Pancreas (tissue), 10 donors: ENCODE data around the gene PDZD2. TPM values are rescaled to one million over a fixed set of nuclear protein-coding genes. Genes with fewer than 3 reads are reported as not detected.
A peak's percentile ranks its signal among the peaks of the same experiment; 100 is the strongest.

Source experiments
- ATAC-seq, 4 donors: fragments of 200-7000 bp; cut with Tn5 transposase; one replicate each; pipeline versions ENCODE4 v1.8.0 to v1.9.1; 2020; ENCODE audit warnings: mild to moderate bottlenecking in 4 of 4, moderate library complexity in 4 of 4
- DNase-seq, 6 donors: peaks; one replicate each; pipeline ENCODE4 v3.0.0-alpha.2; 2020
- FAIRE-seq: peaks from 2 replicates; lab custom pipeline; 2012; peaks lifted over from hg19 to GRCh38; lab: Jason Lieb, UNC
- H3K27ac ChIP-seq, 4 donors: fragments of 200-600 bp; sonication (generic); 1 replicate in 3 of 4; 2 replicates in 1 of 4; pipeline versions ENCODE4 v1.5.0 to v1.8.0; 2020
- H3K27me3 ChIP-seq, 4 donors: fragments of 200-600 bp; one replicate each; pipeline ENCODE4 v1.8.0; 2021
- H3K36me3 ChIP-seq, 3 donors: fragments of 200-600 bp; sonication (generic) in 1 of 3; one replicate each; pipeline versions ENCODE4 v1.5.0 to v1.8.0; 2020 to 2021
- H3K4me1 ChIP-seq, 3 donors: fragments of 200-600 bp; one replicate each; pipeline ENCODE4 v1.8.0; 2021
- H3K4me3 ChIP-seq, 4 donors: fragments of 200-600 bp; sonication (generic) in 2 of 4; one replicate each; pipeline versions ENCODE4 v1.5.0 to v1.8.0; 2020 to 2021
- H3K9me3 ChIP-seq, 4 donors: fragments of 200-600 bp; one replicate each; pipeline ENCODE4 v1.8.0; 2021
- CTCF ChIP-seq, 4 donors: fragments of 200-600 bp; sonication (generic) in 3 of 4; IDR thresholded peaks; one replicate each; pipeline versions ENCODE4 v1.5.0 to v1.8.0; 2021; ENCODE audit warnings: antibody characterized with exemption in 4 of 4
- WGBS, 2 donors: extraction: QIAGEN DNeasy Blood & Tissue Kit; methylation state at CpG; one replicate each; pipeline ENCODE4 v1.1.7; 2013; 5-methylcytosine and 5-hydroxymethylcytosine counted together
- intact Hi-C, 3 donors: fragments of 100-400 bp; cut with DNase I; formaldehyde crosslinking; loops; one replicate each; pipeline versions ENCODE4 v1.11.1 to v1.14.2; 2022
- polyA plus RNA-seq, 2 donors: library from polyadenylated mRNA; stranded (reverse); fragments of 200-250 nt; gene quantifications; one replicate each; pipeline ENCODE4 v1.2.3, GENCODE V29; 2013
- total RNA-seq, 6 donors: library from RNA; stranded (reverse); fragmentation: NEBNext Ultra II Directional in 4 of 6; extraction: Animal tissue kit (Norgen Biotek cat#: 25700) in 4 of 6; gene quantifications; one replicate each; pipeline versions ENCODE4 v1.2.1 to v1.2.4, GENCODE V29; 2021 to 2023
- donor health status: healthy with polysubstance abuse.
- donor health status: DM: no; HTN: no; CAD: no; lungs with moderate emphysema.
- donor health status: DM: no; HTN: no; CAD: no.
- donor health status: control.
- donor health status: control.
- donor health status: Bipolar disorder and iron deficiency.
- donor health status: DM: yes; HTN: yes; CAD: no.
- donor health status: DM: no; HTN: no; CAD: no.
- donor health status: DM: no; HTN: no; CAD: no.
- donor health status: DM: yes; HTN: yes; CAD: no.

The PDZD2 gene
- total and polyA plus RNA-seq, 8 donors: 1.4 to 4.5 (median 3.3) TPM

GRCh38 chr5:31990081-31990650, 351.2 kb downstream of the PDZD2 start:
- no peak for DNase-seq
- no peaks in the 10 kb centered on the region for H3K36me3 ChIP-seq
- no peaks in the 10 kb centered on the region for H3K27me3 ChIP-seq
- no peaks in the 10 kb centered on the region for H3K9me3 ChIP-seq
- H3K4me3 ChIP-seq: no peak overlapping the region
- intact Hi-C loops: no loop called here
- H3K27ac ChIP-seq: no peak overlapping the region
- peak in 1 of 4 donors; percentile 27 for ATAC-seq
- no peaks in the 10 kb centered on the region for H3K4me1 ChIP-seq
- no peak for FAIRE-seq
- WGBS, 2 donors: 68 to 74% methylated on average over 10 of the region's 10 CpGs
- no peak for TF ChIP-seq CTCF (IDR thresholded peaks at IDR 0.05)

- intact Hi-C loops: no loop called here
- Histone ChIP-seq H3K27me3 (no peaks in the 10 kb centered on the region), H3K9me3 (no peaks in the 10 kb centered on the region), H3K4me1 (no peaks in the 10 kb centered on the region), H3K27ac (no peak overlapping the region), H3K36me3 (no peaks in the 10 kb centered on the region), H3K4me3 (no peak overlapping the region)
- FAIRE-seq (no peak), ATAC-seq (no peak), DNase-seq (no peak)
- WGBS, 2 donors: 59 to 65% methylated on average over 3 of the region's 3 CpGs
- TF ChIP-seq CTCF (IDR thresholded peaks at IDR 0.05): no peak
Observed at GRCh38 chr5:31990701-31991110, 351.8 kb downstream of the PDZD2 start.

- 74 to 83% methylated on average over 2 of the region's 2 CpGs for WGBS, 2 donors
- H3K4me1 ChIP-seq: no peaks in the 10 kb centered on the region
- intact Hi-C loops: no loop called here
- H3K27ac ChIP-seq: no peak overlapping the region
- no peak overlapping the region for H3K4me3 ChIP-seq
- no peaks in the 10 kb centered on the region for H3K36me3 ChIP-seq
- FAIRE-seq (no peak), DNase-seq (no peak), ATAC-seq (no peak)
- no peaks in the 10 kb centered on the region for H3K9me3 ChIP-seq
- TF ChIP-seq CTCF (IDR thresholded peaks at IDR 0.05): no peak
- no peaks in the 10 kb centered on the region for H3K27me3 ChIP-seq
Observed at GRCh38 chr5:31992377-31992776, 353.4 kb downstream of the PDZD2 start.

- DNase-seq: no peak
Observed at GRCh38 chr5:31993165-31993961, 354.4 kb downstream of the PDZD2 start.

More at GRCh38 chr5:31993165-31993961, 354.4 kb downstream of the PDZD2 start:
- no peak overlapping the region for H3K4me3 ChIP-seq
- H3K9me3 ChIP-seq: no peaks in the 10 kb centered on the region
- no peaks in the 10 kb centered on the region for H3K36me3 ChIP-seq
- FAIRE-seq: no peak
- H3K27me3 ChIP-seq: no peaks in the 10 kb centered on the region
- no peaks in the 10 kb centered on the region for H3K4me1 ChIP-seq
- 55 to 66% methylated on average over 6 of the region's 6 CpGs for WGBS, 2 donors
- intact Hi-C loops: no loop called here
- no peak overlapping the region for H3K27ac ChIP-seq
- ATAC-seq: peak in 1 of 4 donors; percentile 12
- no peak for TF ChIP-seq CTCF (IDR thresholded peaks at IDR 0.05)
